Cardiac fibroblast (primary cell): ENCODE data around the gene ZNF366.
A peak's percentile ranks its signal among the peaks of the same experiment; 100 is the strongest.

Experiments
- DNase-seq, 2 donors: peaks; one replicate each; pipeline versions ENCODE4 v3.0.0 to v3.0.0-alpha.2; 2010; ENCODE audit warnings: low read depth in 2 of 2
- H3K4me3 ChIP-seq, 2 donors: replicated peaks in 1 of 2; 1 replicate in 1 of 2; 2 replicates in 1 of 2; pipeline ENCODE4 v1.5.1; 2011; ENCODE audit warnings: low read depth in 2 of 2, low read length in 2 of 2, mild to moderate bottlenecking in 2 of 2, moderate library complexity in 1 of 2
- TF ChIP-seq, protein P1 (sequence below): IDR thresholded peaks from one replicate; pipeline ENCODE4 v1.5.1; 2011; ENCODE audit warnings: low read depth, mild to moderate bottlenecking, low read length, inconsistent platforms

ZNF366 gene

DNA sequence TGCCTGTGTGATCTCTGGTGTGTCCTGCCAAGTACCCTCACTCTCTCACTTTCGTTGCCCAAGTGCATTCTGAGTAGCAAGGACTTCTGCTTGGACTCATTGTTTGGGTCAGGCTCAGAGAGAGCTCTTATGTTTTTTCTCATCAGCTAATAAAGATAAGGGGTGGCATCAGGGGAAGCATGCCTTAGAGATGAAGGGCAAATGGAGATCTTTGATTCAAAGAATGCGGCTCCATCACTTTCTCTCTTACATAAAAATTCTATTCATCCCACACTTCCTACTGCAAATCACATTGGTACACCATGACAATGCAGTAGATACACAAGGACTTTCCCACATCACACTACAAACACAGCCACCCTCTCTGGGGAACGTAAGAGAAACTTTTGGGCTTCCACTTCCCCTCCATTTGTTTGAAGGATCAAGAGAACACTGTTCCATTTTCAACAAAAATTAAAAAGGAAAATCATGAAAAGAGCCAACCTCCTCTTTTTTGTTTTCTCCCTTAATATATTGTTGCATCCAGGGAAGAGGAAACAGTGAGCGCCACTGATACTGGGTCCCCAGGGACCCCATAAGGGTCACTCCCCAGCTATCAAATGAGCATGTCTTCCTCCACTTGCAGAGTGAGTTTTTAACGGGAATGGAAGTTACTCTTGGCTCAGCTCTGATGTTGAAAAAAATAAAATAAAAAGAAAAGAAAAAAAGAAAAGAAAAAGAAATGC lies 73.0 kb downstream of the ZNF366 start:
- DNase-seq, result no peak
- TF ChIP-seq, protein P1, sequence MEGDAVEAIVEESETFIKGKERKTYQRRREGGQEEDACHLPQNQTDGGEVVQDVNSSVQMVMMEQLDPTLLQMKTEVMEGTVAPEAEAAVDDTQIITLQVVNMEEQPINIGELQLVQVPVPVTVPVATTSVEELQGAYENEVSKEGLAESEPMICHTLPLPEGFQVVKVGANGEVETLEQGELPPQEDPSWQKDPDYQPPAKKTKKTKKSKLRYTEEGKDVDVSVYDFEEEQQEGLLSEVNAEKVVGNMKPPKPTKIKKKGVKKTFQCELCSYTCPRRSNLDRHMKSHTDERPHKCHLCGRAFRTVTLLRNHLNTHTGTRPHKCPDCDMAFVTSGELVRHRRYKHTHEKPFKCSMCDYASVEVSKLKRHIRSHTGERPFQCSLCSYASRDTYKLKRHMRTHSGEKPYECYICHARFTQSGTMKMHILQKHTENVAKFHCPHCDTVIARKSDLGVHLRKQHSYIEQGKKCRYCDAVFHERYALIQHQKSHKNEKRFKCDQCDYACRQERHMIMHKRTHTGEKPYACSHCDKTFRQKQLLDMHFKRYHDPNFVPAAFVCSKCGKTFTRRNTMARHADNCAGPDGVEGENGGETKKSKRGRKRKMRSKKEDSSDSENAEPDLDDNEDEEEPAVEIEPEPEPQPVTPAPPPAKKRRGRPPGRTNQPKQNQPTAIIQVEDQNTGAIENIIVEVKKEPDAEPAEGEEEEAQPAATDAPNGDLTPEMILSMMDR, result no peak

DNA sequence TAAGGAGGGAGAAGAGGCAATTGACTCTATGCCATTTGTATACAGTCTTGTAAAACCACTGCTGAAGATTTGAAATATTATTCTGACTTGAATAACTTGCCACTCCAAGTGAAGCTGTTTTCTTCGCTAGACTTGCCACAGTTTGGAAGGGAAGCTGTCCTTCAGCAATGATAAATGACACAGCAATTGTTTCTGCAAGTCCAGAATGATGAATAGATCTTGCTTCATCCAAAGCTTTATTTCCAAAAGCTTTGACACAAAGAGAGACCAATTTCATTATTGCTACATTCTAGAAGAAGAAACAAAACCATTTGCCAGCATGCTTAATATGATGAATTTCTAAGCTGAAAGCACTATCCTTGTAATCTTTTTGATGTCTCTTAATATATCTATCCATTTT lies 73.7 kb downstream of the ZNF366 start:
- H3K4me3 ChIP-seq, result no peak overlapping the region
- TF ChIP-seq, protein P1, result no peak
- peak; percentile 33 to 43 for DNase-seq

More for the DNA sequence above, 73.0 kb downstream of the ZNF366 start:
- H3K4me3 ChIP-seq, result no peak overlapping the region

DNA sequence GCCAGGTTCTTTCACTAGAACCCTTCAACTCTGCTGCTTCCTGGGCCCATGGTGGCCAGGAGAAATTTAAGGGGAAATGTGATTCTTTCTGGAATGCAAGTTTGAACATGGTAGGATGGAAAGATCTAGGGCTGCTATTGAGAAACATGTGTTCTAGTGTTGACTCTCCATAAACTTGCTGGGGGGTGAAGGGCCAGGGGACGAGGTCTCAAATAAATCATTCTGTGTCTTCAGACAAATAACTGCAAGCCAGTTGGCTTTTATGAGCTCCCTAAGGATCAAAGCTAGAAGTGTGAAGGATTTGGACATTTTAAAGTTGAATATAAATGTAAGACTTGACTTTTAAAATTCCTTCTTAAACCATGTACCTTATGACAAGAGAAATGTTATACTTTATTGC lies 78.5 kb downstream of the ZNF366 start:
- TF ChIP-seq, protein P1, result no peak
- DNase-seq, result no peak
- no peak overlapping the region for H3K4me3 ChIP-seq

DNA sequence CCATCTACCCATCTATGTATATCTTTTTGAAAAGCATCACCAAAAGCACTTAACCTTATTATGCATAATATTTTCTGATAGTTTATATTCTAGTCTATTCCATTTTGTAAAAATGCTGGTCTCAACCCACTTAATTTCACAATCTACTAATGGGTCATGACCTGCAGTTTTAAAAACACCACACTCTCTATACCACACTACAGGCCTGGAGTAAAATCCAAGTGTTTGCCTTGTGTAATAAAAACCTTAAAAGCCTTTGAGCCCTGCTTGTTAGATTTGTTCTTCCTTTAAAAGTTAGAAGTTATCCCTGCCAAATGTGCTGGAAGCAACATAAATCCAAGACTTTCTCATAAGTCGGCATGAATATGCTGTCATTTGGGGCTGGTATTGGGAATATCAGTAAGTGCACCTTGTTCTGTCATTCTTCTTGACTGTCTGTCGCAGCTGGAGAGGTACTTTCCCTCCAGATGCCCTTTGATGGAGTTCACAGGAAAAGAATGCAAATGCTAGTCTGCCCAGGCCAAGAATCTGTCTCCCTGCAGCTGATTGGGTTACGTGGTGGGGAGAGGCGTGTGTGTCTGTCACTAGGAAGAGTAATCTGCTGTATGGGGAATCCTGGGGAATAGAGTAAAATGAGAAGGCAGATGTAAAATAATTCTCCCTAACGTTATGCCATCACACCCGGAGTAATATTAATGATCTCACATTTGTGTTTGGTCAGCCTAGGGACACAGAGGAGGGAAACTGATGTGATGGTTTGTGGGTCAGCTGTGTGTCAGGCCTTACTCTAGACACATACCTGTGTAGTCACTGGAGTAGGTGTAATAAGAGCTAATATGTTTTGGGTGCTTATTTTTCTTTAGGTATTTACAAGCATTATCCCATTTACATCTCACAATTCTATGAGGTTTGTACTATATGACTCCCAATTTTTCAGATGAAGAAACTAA lies 79.4 kb downstream of the ZNF366 start:
- H3K4me3 ChIP-seq, result no peak overlapping the region
- TF ChIP-seq, protein P1, result no peak
- DNase-seq, result peak; percentile 64 to 66

DNA sequence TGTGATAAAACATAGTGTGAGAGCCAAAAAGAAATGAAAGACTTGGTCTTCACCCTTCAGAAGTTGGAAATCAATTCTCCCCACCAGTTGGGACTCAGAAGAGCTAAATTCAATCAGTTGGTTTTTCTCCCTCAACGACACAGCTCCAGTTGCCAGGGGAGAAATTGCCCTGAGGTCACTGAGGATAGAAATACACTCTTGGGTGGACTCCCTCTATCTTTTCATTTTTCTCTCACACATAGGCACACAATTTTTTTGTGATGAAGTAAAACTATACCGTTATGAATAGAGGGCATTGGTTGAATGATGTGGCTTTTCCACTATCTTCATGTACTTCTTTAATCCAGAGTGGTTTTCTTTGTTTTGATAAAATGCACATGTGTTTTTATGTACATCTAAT lies 80.2 kb downstream of the ZNF366 start:
- no peak for DNase-seq
- TF ChIP-seq, protein P1, result no peak
- H3K4me3 ChIP-seq, result no peak overlapping the region

DNA sequence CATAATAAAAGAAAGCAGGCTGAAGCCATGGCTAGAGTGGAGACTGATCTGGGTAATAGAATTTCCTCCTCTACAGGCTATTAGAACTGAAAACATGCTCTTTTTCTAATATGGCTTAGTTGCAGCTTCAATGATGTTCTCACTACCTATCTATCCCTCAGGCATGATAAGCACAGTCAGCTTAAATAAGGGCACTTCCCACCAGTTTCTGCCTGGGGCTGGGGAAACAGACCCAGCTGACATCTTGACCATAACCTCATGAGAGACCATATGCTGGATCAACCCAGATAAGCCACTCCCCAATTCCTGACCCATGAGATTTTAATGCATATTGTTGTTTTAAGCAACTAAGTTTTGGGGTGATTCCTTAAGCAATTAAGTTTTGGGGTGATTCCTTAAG lies 81.2 kb downstream of the ZNF366 start:
- H3K4me3 ChIP-seq, result no peak overlapping the region
- DNase-seq, result no peak
- TF ChIP-seq, protein P1, result no peak
